K562 (cell line): Measurements from ENCODE around the gene COL21A1. TPM values are rescaled to one million over a fixed set of nuclear protein-coding genes. Genes with fewer than 3 reads are reported as not detected.

Experiments
- ATAC-seq: fragments of 200-7000 bp; cut with Tn5 transposase; 3 replicates; pipeline ENCODE4 v1.9.1; 2020; ENCODE audit warnings: moderate library complexity
- BruUV-seq: library from RNA; stranded (reverse); fragments of 400-500 nt; replicated peaks from 2 replicates; lab custom pipeline; 2021; lab: Mats Ljungman, UMichigan
- CTCF ChIA-PET: fragments of 300-600 bp; formaldehyde crosslinking; extraction: SDS; loops from one replicate; lab custom pipeline; 2021; ENCODE audit warnings: low intra/inter-chr PET ratio; lab: Yijun Ruan, JAX
- POLR2A ChIA-PET: fragments of 300-600, 350-650 bp; sonication (Branson Sonifier 250); formaldehyde crosslinking; extraction: SDS; loops from one replicate; lab custom pipeline; 2021; ENCODE audit warnings: antibody characterized with exemption, inconsistent platforms; lab: Yijun Ruan, JAX
- DNase-seq, 4 experiments: peaks; one replicate each; pipeline versions ENCODE4 v3.0.0 to v3.0.0-alpha.2; 2011 to 2018; ENCODE audit warnings: low spot score in 3 of 4, mixed read lengths in 3 of 4; ENCODE audit errors: extremely low read depth in 1 of 4
- FAIRE-seq: peaks from 2 replicates; lab custom pipeline; 2011; peaks lifted over from hg19 to GRCh38; lab: Jason Lieb, UNC
- H2AFZ ChIP-seq: 2 replicates; pipeline ENCODE4 v1.6.0; 2011; ENCODE audit warnings: low read depth, low read length, control low read depth, inconsistent platforms
- H3K27ac ChIP-seq: fragments of 200-600 bp; 3 replicates; pipeline ENCODE4 v1.8.0; 2011; ENCODE audit warnings: low read depth, mild to moderate bottlenecking, control low read depth, inconsistent platforms, low read length, moderate library complexity, mixed read lengths; ENCODE audit errors: extremely low read depth
- H3K27me3 ChIP-seq, 2 experiments: fragments of 300-600 bp in 1 of 2; 2 replicates in 1 of 2; 3 replicates in 1 of 2; pipeline versions ENCODE4 v1.6.0 to v1.8.0; 2011; ENCODE audit warnings: inconsistent platforms in 2 of 2, low read length in 2 of 2, mild to moderate bottlenecking in 1 of 2, mixed read lengths in 1 of 2, moderate library complexity in 1 of 2; ENCODE audit not compliant: control insufficient read depth in 2 of 2, insufficient read depth in 2 of 2
- H3K36me3 ChIP-seq: fragments of 300-600 bp; 3 replicates; pipeline ENCODE4 v1.8.0; 2011; ENCODE audit warnings: mild to moderate bottlenecking, low read length, inconsistent platforms; ENCODE audit not compliant: control insufficient read depth, insufficient read depth
- H3K4me1 ChIP-seq, 2 experiments: fragments of 200-600 bp in 1 of 2; replicated peaks in 1 of 2; 2 replicates in 1 of 2; 3 replicates in 1 of 2; pipeline versions ENCODE4 v1.5.1 to v1.8.0; 2011; ENCODE audit warnings: inconsistent platforms in 2 of 2, low read length in 2 of 2, mild to moderate bottlenecking in 1 of 2, mixed read lengths in 1 of 2, moderate library complexity in 1 of 2; ENCODE audit not compliant: control insufficient read depth in 2 of 2, insufficient read depth in 2 of 2
- H3K4me2 ChIP-seq: 2 replicates; pipeline ENCODE4 v1.6.1; 2011; ENCODE audit warnings: low read length, control low read depth, inconsistent platforms, mixed read lengths; ENCODE audit not compliant: insufficient read depth
- H3K4me3 ChIP-seq: fragments of 200-600 bp; sonication (generic), shearing (Covaris generic); 2 replicates; pipeline ENCODE4 v1.5.1; 2016; ENCODE audit warnings: control low read depth, inconsistent platforms
- H3K79me2 ChIP-seq: fragments of 200-600 bp; 3 replicates; pipeline ENCODE4 v1.8.0; 2011; ENCODE audit warnings: low read length, inconsistent platforms; ENCODE audit not compliant: control insufficient read depth, insufficient read depth
- H3K9ac ChIP-seq, 2 experiments: 2 replicates each; pipeline versions ENCODE4 v1.6.0 to v1.6.1; 2011; ENCODE audit warnings: low read depth in 2 of 2, low read length in 2 of 2, control low read depth in 1 of 2, inconsistent platforms in 1 of 2, mild to moderate bottlenecking in 1 of 2, mixed read lengths in 1 of 2; ENCODE audit not compliant: insufficient read depth in 1 of 2
- H3K9me1 ChIP-seq: one replicate; pipeline ENCODE4 v1.6.0; 2011; ENCODE audit warnings: inconsistent platforms, mild to moderate bottlenecking, low read length, moderate library complexity; ENCODE audit not compliant: control insufficient read depth, insufficient read depth
- H3K9me3 ChIP-seq: replicated peaks from 2 replicates; pipeline ENCODE4 v1.5.1; 2011; ENCODE audit warnings: low read depth, low read length, inconsistent platforms; ENCODE audit not compliant: control insufficient read depth, insufficient read depth
- H4K20me1 ChIP-seq: replicated peaks from 2 replicates; pipeline ENCODE4 v1.6.1; 2011; ENCODE audit warnings: low read length, inconsistent platforms, mixed read lengths; ENCODE audit not compliant: control insufficient read depth, insufficient read depth
- HMGXB4 ChIP-seq: sonication (generic); formaldehyde crosslinking; IDR thresholded peaks from 2 replicates; pipeline ENCODE4 v1.8.1; 2023; ENCODE audit warnings: mild to moderate bottlenecking, missing genetic modification reagents
- TFAP4 ChIP-seq: sonication (generic); formaldehyde crosslinking; IDR thresholded peaks from 2 replicates; pipeline ENCODE4 v1.8.0; 2022; ENCODE audit warnings: missing genetic modification reagents, mild to moderate bottlenecking, moderate library complexity, borderline replicate concordance
- TFE3 ChIP-seq: fragments of 450-650 bp; formaldehyde crosslinking; IDR thresholded peaks from 2 replicates; pipeline ENCODE4 v1.4.0; 2020; ENCODE audit warnings: mild to moderate bottlenecking, mixed read lengths
- WGBS: fragments of 100-300 bp; shearing (Covaris generic); methylation state at CpG from one replicate; pipeline ENCODE4 v1.1.6; 2016; ENCODE audit warnings: low coverage, mixed read lengths; ENCODE audit not compliant: insufficient coverage; ENCODE audit errors: missing lambda C conversion rate; 5-methylcytosine and 5-hydroxymethylcytosine counted together
- in situ Hi-C: fragments of 300-500 bp; cut with MboI; formaldehyde crosslinking; loops from 4 replicates; pipeline ENCODE4 v1.15.0; 2018; ENCODE audit warnings: inconsistent platforms, mixed read lengths
- intact Hi-C: fragments of 100-400 bp; cut with micrococcal nuclease; formaldehyde crosslinking; loops from 2 replicates; pipeline ENCODE4 v1.14.2; 2022
- polyA plus RNA-seq, 8 experiments: library from polyadenylated mRNA; depleted of rRNA in 4 of 8; stranded (reverse) in 5 of 8; unstranded in 3 of 8; fragments of >200 nt; fragmentation: Nextera tagmentation in 2 of 8; fragmentation: Illumina TruSeq in 1 of 8; extraction: Ambion mirVana in 2 of 8; extraction: Trizol in 1 of 8; gene quantifications; 2 replicates each; pipeline versions ENCODE4 v1.2.1 to v1.2.3, GENCODE V29; 2011 to 2014; ENCODE audit warnings: inconsistent platforms in 1 of 8, missing spikeins in 1 of 8
- total RNA-seq, 7 experiments: library from RNA; depleted of rRNA in 6 of 7; stranded (reverse); fragments of >200 nt in 6 of 7; fragmentation: Illumina TruSeq in 2 of 7; extraction: Trizol in 2 of 7; gene quantifications; 2 replicates each; pipeline versions ENCODE4 v1.2.1 to v1.2.3, GENCODE V29; 2011 to 2021; ENCODE audit warnings: low replicate concordance in 1 of 7

COL21A1 gene
- total and polyA plus RNA-seq, 9 of the 15 experiments (the other 6 are each of a cell fraction or from before 2014, with no cell fraction given) = 0.03 to 0.76 (median 0.25) TPM

GRCh38 chr6:56072856-56073255 lies 174.5 kb downstream of the COL21A1 start:
- 0% methylated on average over 1 of the region's 1 CpG for WGBS
- Histone ChIP-seq H3K4me3 (no peak overlapping the region), H3K27ac (no peak overlapping the region), H4K20me1 (no peaks in the 10 kb centered on the region), H3K9me1 (no peaks in the 10 kb centered on the region), H3K36me3 (no peaks in the 10 kb centered on the region), H3K9ac (no peak overlapping the region), H3K4me1 (no peaks in the 10 kb centered on the region), H3K4me2 (no peak overlapping the region), H3K27me3 (no peaks in the 10 kb centered on the region), H3K79me2 (no peaks in the 10 kb centered on the region), H2AFZ (no peak overlapping the region), H3K9me3 (no peaks in the 10 kb centered on the region)
- no peak for ATAC-seq
- CTCF ChIA-PET = no interaction called here
- in situ Hi-C loops (no loop called here), intact Hi-C loops (no loop called here)
- no TSS peak for BruUV-seq
- no peak for FAIRE-seq
- POLR2A ChIA-PET = no interaction called here
- DNase-seq = no peak
- TF ChIP-seq TFE3 (CRISPR knock-in tag) = no peak
- no peak for TF ChIP-seq HMGXB4 (CRISPR knock-in tag)
- no peak for TF ChIP-seq TFAP4
